HG02571 (cell line): ENCODE results near the gene ANP32B.

Experiments
- ATAC-seq: cut with Tn5 transposase; IDR thresholded peaks from one replicate; pipeline ENCODE4 v1.9.1; 2021; ENCODE audit warnings: mild to moderate bottlenecking, moderate library complexity; ENCODE audit not compliant: unreplicated experiment

The ANP32B gene

DNA sequence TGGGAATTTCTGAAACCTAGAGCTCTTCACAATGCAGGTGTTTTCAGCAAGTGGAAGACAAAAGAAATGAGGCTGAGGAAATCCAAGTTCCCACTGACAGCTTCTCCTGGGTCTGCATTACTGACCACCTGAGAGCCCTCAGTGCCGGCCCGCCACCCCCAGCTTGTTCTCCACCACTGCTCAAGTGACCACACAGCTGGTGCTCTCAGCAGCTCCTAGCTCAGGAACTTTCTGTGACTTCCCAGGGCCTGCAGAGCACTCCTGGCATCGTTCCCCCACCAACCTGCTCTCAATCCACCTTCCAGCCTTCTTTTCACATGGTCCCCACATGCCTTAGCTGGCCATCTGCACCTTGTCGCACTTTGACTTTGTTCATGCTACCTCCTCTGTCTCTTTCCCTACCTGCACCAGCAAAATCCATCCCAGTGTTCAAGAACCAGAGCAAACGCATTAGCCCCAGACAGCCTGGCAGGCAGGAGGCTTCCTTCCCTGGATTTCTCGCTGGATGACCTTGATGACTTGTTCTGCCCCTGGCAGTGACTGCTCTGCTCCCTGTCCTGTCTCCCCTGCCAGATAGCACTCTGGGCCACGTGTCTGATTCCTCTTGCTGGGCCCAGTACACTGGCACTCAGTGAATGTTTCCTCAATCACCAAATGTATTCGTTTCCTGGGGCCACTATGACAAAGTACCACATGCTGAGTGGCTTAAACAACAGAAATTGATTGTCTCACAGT lies 38.3 kb downstream of the ANP32B start:
- ATAC-seq, result no peak

- ATAC-seq, result no peak
Observed at GRCh38 chr9:98022447-98022846, 39.3 kb downstream of the ANP32B start.

DNA sequence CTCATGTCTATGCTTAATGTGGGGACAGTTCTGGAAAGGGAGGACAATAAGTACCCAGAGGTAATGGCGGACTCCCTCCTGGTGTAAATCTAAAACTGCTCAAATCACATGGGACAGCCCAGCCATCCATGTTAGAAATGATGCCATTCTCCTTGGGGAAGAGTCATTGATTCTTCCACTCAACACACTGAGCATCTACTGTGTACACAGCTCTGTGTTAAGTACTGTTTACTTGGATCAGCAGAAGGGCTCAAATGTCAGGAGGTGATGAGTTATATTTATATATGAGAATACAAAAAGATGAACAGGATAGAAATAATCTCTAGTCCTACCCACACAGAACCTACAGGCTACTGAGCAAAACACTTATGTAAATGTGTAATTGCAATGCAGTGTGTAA lies 41.6 kb downstream of the ANP32B start:
- ATAC-seq, result no peak

GRCh38 chr9:98031169-98031568 lies 48.0 kb downstream of the ANP32B start:
- ATAC-seq, result no peak

GRCh38 chr9:98031935-98032334 lies 48.8 kb downstream of the ANP32B start:
- ATAC-seq, result no peak

GRCh38 chr9:98034593-98035546 lies 51.7 kb downstream of the ANP32B start:
- ATAC-seq, result no peak

DNA sequence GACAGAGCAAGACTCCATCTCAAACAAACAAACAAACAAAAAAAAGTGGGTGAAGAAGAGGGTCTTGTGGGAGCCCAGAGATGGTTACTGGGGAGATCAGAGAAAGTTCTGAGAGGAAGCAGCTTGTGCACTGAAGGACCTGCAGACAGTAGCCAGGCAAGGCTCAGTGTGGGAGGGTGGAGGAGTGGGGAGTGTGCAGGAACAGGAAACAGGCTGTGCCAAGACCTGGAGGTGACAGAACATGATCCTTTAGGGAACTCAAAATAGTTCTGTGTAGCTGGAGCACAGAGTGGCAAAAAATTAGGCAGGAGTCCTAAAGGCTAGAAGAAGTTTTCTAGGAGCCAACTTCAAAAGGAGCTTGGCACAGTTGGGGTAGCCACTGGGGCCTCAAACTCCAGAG lies 54.2 kb downstream of the ANP32B start:
- ATAC-seq, result no peak

DNA sequence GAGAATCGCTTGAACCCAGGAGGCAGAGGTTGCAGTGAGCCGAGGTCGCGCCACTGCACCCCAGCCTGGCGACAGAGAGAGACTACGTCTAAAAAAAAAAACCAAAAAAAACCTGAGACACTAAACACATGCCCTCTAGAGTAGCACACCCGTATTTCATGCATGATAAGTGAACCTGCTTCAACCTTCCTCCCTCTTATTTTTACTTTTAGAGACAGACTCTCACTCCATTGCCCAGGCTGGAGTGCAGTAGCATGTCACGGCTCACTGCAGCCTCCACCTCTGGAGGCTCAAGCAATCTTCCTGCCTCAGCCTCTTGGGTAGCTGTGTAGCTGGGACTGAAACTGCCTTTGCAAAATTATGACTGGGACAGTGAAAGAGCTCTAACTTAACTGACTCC lies 55.8 kb downstream of the ANP32B start:
- no peak for ATAC-seq

DNA sequence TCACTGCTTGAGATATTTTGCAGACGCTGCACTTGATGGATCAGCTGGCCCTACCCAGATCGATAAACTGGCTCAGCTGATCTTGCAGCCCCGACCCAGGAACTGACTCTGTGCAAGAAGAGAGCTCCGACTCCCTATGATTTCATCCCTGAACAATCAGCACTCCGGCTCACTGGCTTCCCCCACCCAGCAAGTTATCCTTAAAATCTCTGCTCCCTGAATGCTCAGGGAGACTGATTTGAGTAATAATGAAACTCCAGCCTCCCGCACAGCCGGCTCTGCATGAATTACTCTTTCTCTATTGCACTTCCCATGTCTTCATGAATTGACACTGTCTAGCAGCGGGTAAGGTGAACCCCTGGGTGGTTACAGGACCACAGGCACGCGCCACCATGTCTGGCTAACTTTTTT lies 56.5 kb downstream of the ANP32B start:
- ATAC-seq, result no peak

DNA sequence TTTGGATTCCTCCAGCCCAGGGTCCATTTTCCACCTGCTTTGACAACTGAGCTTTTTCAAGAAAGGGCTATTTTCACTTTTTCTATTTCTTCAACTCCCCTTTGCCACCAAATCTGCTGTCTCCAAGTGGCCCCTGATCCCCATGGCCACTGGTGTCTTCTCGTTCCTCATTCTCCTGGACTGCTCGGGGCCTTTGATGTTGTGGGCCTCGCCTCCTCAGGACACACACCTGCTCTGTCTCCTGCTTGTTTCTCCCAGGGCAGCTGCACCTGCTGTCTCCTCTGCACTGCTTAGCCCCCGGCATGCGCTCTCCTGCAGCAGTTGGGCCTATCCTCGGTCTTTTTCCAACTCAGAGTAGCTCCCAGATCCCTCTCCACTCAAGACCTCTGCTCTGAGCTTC lies 57.1 kb downstream of the ANP32B start:
- no peak for ATAC-seq

- no peak for ATAC-seq
Observed at GRCh38 chr9:98043915-98044314, 60.8 kb downstream of the ANP32B start.

DNA sequence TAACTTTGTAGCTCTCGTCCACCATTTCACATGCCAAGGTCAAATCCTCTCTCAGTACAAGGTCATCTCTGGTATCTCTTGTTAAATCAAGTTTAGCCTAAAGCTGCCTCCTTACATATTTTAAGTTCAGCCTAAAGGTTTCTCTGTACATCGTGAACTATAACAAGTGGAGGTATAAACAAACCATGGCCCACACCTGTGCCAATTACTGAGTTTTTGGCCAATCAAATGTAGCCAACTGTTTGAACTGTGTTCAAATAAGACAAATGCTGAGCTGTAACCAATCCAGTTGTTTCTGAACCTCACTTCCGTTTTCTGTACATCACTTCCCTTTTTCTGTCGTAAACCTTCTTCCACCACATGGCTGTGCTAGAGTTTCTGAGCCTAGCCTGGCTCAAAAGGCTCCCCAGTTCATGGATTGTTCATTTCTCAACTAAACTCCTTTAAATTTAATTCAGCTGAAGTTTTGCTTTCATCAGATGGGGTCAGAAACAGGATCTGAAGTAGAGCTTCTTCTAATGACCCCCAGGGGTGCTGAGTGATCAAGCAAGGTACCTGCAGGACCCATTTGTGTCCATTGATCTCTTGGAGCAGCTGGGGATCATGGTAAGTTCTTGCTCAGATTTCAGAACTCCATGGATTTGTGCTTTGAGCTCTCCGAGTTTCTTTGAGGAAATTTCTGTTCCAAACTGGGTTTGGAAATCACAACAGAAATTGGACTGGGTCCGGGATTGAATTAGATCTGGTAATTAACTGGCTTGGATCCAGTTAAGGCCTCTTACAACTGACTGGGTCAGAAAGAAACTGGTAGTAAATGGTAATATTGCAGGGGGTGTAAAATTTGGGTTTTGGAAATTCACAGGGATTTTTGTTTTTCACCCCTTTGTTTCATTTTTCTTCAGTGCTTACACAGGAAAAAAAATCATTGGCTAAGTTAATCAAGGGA lies 62.4 kb downstream of the ANP32B start:
- ATAC-seq, result peak; percentile 72

DNA sequence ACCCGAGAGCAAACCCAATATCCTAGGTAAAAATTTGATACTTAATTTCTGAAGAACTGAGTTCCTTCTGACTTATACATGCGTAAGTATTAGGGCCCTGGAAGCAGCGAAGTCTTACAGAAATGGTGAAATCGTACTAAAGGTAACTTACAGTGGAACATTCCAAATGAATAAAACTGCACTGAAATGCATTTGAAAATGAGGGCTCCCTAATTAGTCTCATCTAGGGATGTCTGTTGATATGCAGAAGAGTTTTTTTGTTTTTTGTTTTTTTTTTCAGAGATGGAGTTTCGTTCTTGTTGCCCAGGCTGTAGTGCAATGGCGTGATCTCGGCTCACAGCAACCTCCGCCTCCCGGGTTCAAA lies 63.0 kb downstream of the ANP32B start:
- ATAC-seq, result no peak

DNA sequence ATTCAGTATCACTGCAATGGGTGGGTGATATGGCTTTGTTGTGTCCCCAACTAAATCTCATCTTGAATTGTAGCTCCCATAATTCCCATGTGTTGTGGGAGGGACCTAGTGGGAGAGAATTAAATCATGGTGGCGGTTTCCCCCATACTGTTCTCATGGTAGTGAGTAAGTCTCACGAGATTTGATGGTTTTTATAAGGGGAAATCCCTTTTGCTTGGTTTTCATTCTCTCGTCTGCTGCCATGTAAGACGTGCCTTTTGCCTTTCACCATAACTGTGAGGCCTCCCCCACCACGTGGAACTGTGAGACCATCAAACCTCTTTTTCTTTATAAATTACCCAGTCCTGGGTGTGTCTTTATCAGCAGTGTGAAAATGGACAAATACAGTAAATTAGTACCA lies 63.9 kb downstream of the ANP32B start:
- no peak for ATAC-seq

DNA sequence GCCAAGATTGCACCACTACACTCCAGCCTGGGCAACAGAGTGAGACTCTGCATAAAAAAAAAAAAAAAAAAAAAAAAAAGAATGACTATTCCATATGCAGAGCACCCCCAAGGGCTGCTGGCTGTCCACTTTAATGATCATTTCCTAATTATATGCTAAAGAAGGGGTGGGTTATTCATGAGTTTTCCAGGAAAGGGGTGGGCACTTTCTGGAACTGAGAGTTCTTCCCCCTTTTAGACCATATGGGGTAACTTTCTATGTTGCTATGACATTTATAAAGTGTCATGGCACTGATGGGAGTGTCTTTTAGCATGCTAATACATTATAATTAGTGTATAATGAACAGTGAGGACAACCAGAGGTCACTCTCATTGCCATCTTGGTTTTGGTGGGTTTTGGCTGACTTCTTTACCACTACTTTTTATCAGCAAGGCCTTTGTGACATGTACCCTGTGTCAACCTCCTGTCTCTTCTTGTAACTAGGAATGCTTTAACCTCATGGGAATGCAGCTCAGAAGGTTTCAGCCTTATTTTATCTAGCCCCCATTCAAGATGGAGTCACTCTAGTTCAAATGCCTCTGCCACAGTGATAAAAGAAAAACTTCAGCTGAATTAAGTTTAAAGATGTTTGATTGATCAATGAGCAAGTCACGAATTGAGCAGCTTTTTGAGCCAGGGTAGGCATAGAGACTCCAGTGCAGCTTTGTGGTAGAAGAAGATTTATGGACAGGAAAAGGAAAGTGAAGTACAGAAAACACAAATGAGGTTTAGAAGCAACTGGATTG lies 66.3 kb downstream of the ANP32B start:
- ATAC-seq, result no peak

DNA sequence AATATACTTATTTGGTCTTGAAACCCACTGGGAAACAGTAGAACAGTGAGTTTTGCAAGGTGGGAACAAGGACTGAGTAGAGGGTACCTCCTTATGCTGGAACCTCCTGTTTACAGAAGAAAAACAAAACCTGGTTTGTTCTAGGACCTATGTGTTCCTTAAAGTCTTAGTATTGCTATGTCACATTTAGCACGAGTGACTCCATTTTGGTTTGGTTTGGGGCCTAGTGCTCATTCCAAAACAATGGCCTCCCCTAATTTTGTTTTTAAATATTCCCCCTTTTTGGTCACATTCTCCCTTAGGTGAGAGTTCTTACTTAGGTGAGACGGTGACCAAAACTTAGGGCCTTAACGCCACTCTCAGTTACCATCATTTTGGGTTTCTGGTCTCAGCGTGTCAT lies 67.2 kb downstream of the ANP32B start:
- ATAC-seq, result no peak

- ATAC-seq, result no peak
Observed at GRCh38 chr9:98054376-98054951, 71.3 kb downstream of the ANP32B start.

DNA sequence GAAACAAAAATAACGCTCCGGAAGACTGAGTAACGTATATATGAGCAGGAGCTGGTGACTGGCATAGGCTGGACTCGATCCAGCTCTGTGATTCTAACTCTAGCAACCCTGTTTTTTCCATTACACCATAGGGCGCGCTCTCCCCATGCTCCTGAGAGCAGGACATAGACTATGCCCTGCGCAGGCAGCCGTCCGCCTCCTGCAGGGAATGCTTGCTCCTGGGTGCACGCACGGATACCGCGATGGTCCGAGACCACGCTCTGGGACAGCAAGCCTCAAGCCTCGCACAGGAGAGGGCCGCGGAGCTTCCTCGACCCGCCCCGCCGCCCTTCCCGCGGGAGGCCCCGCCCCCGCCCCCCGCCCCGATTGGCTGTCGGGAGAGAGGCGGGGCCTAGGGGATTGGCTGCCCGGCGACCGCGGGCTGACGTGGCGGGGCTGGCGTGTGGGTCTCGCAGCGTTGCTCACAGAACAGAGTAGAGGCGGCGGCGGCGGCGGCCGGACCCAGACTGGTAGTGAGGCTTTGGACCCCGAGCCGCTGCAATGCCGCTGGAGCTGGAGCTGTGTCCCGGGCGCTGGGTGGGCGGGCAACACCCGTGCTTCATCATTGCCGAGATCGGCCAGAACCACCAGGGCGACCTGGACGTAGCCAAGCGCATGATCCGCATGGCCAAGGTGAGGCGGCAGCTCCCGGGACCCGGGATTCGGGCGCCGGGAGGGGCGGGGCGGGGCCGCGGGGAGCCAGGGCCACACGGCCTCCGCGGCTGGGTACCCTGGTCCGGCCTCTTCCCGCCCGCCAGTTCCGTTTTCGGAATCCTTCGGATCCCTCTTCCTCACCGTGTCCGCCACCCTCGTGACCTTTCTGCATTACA lies 73.4 kb downstream of the ANP32B start, which contains the start of gene NANS:
Gene NANS, plus strand, starts transcription at position 464 of the 869 bp plus-strand sequence. Its CDS starts 77 bp downstream, at position 541.
- peak; percentile 93 for ATAC-seq
